Activated CD4-positive, alpha-beta T cell treated with anti-CD3 and anti-CD28 coated beads, Interleukin-2, amount 10 ng/mL, durations not matched to agents 7 days and 5 days (primary cell): ENCODE measurements around the gene RIT2. TPM values are rescaled to one million over a fixed set of nuclear protein-coding genes. Genes with fewer than 3 reads are reported as not detected.

Experiments
- total RNA-seq, 2 experiments: library from RNA; stranded (reverse); gene quantifications; one replicate each; pipeline ENCODE4 v1.2.3, GENCODE V29; 2021

The RIT2 gene
- total RNA-seq, 2 experiments from 2014 or later, result not detected

Other genes with a start within 250 kb of the RIT2 start
- not detected for gene SYT4, start 161.8 kb upstream of the RIT2 start, total RNA-seq